Sigmoid colon (tissue), 3 donors: Measurements from ENCODE around the gene CD4.

ENCODE experiments used
- POLR2A ChIP-seq, 2 donors: fragments of 450-650 bp; IDR thresholded peaks; one replicate each; pipeline ENCODE4 v1.6.1; 2016; ENCODE audit warnings: antibody characterized with exemption in 2 of 2, mild to moderate bottlenecking in 2 of 2, moderate library complexity in 2 of 2
- TF ChIP-seq, protein P1 (sequence below), 4 experiments: fragments of 450-650 bp in 3 of 4; fragments of 200-600 bp in 1 of 4; IDR thresholded peaks; one replicate each; pipeline ENCODE4 v1.5.1; 2016 to 2019; ENCODE audit warnings: antibody characterized with exemption in 4 of 4, mild to moderate bottlenecking in 3 of 4, moderate library complexity in 2 of 4

DNA sequence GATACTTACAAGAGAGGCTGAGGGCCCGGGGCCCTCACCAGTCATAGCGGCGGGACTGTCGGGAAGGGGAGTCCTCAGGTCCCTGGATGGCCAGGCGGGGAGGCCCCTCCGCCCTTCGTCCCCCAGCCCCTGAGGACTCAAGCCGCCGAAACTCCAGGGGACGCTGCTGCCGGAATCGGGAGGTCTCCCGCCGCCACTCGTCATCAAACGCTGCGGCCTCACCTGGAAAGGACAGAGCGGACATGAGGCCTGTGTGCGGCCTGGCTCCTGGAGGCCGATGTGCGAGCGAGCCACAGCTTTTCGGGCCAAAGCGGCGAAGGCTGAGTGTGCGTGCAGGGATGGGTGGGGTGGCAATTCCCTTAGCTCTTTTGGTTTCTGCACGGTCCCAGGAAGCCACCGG lies 40.6 kb upstream of the CD4 start:
- TF ChIP-seq, protein P1, sequence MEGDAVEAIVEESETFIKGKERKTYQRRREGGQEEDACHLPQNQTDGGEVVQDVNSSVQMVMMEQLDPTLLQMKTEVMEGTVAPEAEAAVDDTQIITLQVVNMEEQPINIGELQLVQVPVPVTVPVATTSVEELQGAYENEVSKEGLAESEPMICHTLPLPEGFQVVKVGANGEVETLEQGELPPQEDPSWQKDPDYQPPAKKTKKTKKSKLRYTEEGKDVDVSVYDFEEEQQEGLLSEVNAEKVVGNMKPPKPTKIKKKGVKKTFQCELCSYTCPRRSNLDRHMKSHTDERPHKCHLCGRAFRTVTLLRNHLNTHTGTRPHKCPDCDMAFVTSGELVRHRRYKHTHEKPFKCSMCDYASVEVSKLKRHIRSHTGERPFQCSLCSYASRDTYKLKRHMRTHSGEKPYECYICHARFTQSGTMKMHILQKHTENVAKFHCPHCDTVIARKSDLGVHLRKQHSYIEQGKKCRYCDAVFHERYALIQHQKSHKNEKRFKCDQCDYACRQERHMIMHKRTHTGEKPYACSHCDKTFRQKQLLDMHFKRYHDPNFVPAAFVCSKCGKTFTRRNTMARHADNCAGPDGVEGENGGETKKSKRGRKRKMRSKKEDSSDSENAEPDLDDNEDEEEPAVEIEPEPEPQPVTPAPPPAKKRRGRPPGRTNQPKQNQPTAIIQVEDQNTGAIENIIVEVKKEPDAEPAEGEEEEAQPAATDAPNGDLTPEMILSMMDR (IDR thresholded peaks at IDR 0.05): no peak
- no peak for TF ChIP-seq POLR2A (IDR thresholded peaks at IDR 0.05)
